H9 (cell line): ENCODE results near the gene AKNA. TPM values are rescaled to one million over a fixed set of nuclear protein-coding genes. Genes with fewer than 3 reads are reported as not detected.
A peak's percentile ranks its signal among the peaks of the same experiment; 100 is the strongest.

Experiments
- DNase-seq: peaks from one replicate; pipeline ENCODE4 v3.0.0-alpha.2; 2017
- H2AFZ ChIP-seq: one replicate; pipeline ENCODE4 v1.6.1; 2013; ENCODE audit warnings: mild to moderate bottlenecking, low read length, control low read depth, moderate library complexity
- H2AK5ac ChIP-seq: 2 replicates; pipeline ENCODE4 v1.6.1; 2013; ENCODE audit warnings: low read length, control low read depth, mixed read lengths; ENCODE audit not compliant: insufficient read length
- H2BK120ac ChIP-seq: one replicate; pipeline ENCODE4 v1.6.1; 2013; ENCODE audit warnings: low read depth, mild to moderate bottlenecking, low read length, control low read depth, inconsistent platforms; ENCODE audit not compliant: poor library complexity, severe bottlenecking
- H2BK12ac ChIP-seq: 2 replicates; pipeline ENCODE4 v1.6.1; 2013; ENCODE audit warnings: low read length, control low read depth, mixed read lengths, low read depth; ENCODE audit not compliant: insufficient read length
- H2BK15ac ChIP-seq: 2 replicates; pipeline ENCODE4 v1.6.1; 2013; ENCODE audit warnings: low read depth, low read length, control low read depth
- H2BK20ac ChIP-seq: one replicate; pipeline ENCODE4 v1.6.1; 2013; ENCODE audit warnings: low read depth, mild to moderate bottlenecking, low read length, control low read depth, inconsistent platforms; ENCODE audit not compliant: poor library complexity, severe bottlenecking
- H2BK5ac ChIP-seq: 2 replicates; pipeline ENCODE4 v1.6.1; 2013; ENCODE audit warnings: low read length, control low read depth, mixed read lengths; ENCODE audit not compliant: insufficient read length
- H3K14ac ChIP-seq: 2 replicates; pipeline ENCODE4 v1.6.1; 2013; ENCODE audit warnings: low read length, control low read depth; ENCODE audit not compliant: insufficient read depth
- H3K18ac ChIP-seq: 2 replicates; pipeline ENCODE4 v1.6.1; 2013; ENCODE audit warnings: low read depth, mild to moderate bottlenecking, mixed read lengths, low read length, control low read depth; ENCODE audit not compliant: insufficient read length
- H3K23ac ChIP-seq: 2 replicates; pipeline ENCODE4 v1.6.1; 2013; ENCODE audit warnings: low read length, control low read depth, mixed read lengths, low read depth; ENCODE audit not compliant: insufficient read length
- H3K23me2 ChIP-seq: 2 replicates; pipeline ENCODE4 v1.6.1; 2013; ENCODE audit warnings: low read depth, mild to moderate bottlenecking, mixed read lengths, low read length, control low read depth; ENCODE audit not compliant: insufficient read length, poor library complexity, severe bottlenecking
- H3K27ac ChIP-seq: 2 replicates; pipeline ENCODE4 v1.5.1; 2013; ENCODE audit warnings: low read length, control low read depth, mixed read lengths, low read depth; ENCODE audit not compliant: insufficient read length
- H3K27me3 ChIP-seq: 2 replicates; pipeline ENCODE4 v1.6.1; 2013; ENCODE audit warnings: low read length, control low read depth, inconsistent platforms; ENCODE audit not compliant: insufficient read depth
- H3K4ac ChIP-seq: 2 replicates; pipeline ENCODE4 v1.6.1; 2013; ENCODE audit warnings: low read depth, mild to moderate bottlenecking, control low read depth, inconsistent platforms, low read length, moderate library complexity
- H3K4me1 ChIP-seq: 2 replicates; pipeline ENCODE4 v1.6.1; 2013; ENCODE audit warnings: low read length, control low read depth, inconsistent platforms; ENCODE audit not compliant: insufficient read depth
- H3K4me2 ChIP-seq: 2 replicates; pipeline ENCODE4 v1.6.1; 2013; ENCODE audit warnings: low read length, control low read depth, mixed read lengths; ENCODE audit not compliant: insufficient read length, insufficient read depth
- H3K56ac ChIP-seq: 2 replicates; pipeline ENCODE4 v1.6.1; 2013; ENCODE audit warnings: low read depth, mild to moderate bottlenecking, mixed read lengths, low read length, control low read depth; ENCODE audit not compliant: insufficient read length
- H3K79me1 ChIP-seq: 2 replicates; pipeline ENCODE4 v1.6.1; 2013; ENCODE audit warnings: low read depth, mild to moderate bottlenecking, moderate library complexity, low read length, control low read depth, inconsistent platforms; ENCODE audit not compliant: insufficient read depth, poor library complexity, severe bottlenecking
- H3K79me2 ChIP-seq: 2 replicates; pipeline ENCODE4 v1.6.1; 2013; ENCODE audit warnings: low read length, control low read depth, inconsistent platforms; ENCODE audit not compliant: insufficient read depth
- H3K9ac ChIP-seq: 2 replicates; pipeline ENCODE4 v1.6.1; 2013; ENCODE audit warnings: low read length, control low read depth, mixed read lengths; ENCODE audit not compliant: insufficient read length; ENCODE audit errors: extremely low read depth
- H3K9me3 ChIP-seq: one replicate; pipeline ENCODE4 v1.6.1; 2013; ENCODE audit warnings: low read depth, low read length, inconsistent platforms; ENCODE audit not compliant: control insufficient read depth
- H3T11ph ChIP-seq: one replicate; pipeline ENCODE4 v1.6.1; 2013; ENCODE audit warnings: mild to moderate bottlenecking, low read length, control low read depth, inconsistent platforms
- H4K20me1 ChIP-seq: one replicate; pipeline ENCODE4 v1.6.1; 2013; ENCODE audit not compliant: control insufficient read depth, insufficient read length, insufficient read depth
- H4K5ac ChIP-seq: 2 replicates; pipeline ENCODE4 v1.6.1; 2013; ENCODE audit warnings: low read depth, mild to moderate bottlenecking, mixed read lengths, low read length, control low read depth; ENCODE audit not compliant: insufficient read length
- H4K8ac ChIP-seq: replicated peaks from 2 replicates; pipeline ENCODE4 v1.6.1; 2013; ENCODE audit warnings: low read length, control low read depth, mixed read lengths, low read depth; ENCODE audit not compliant: insufficient read length
- H4K91ac ChIP-seq: 2 replicates; pipeline ENCODE4 v1.6.1; 2013; ENCODE audit warnings: low read depth, mild to moderate bottlenecking, moderate library complexity, mixed read lengths, low read length, control low read depth; ENCODE audit not compliant: insufficient read length
- H3K27ac Mint-ChIP-seq, 3 experiments: 2 replicates in 2 of 3; 3 replicates in 1 of 3; pipeline ENCODE4 v1.8.0; 2020 to 2021; ENCODE audit warnings: mixed read lengths in 3 of 3, mild to moderate bottlenecking in 1 of 3, moderate library complexity in 1 of 3
- H3K27me3 Mint-ChIP-seq: 2 replicates; pipeline ENCODE4 v1.8.0; 2021; ENCODE audit warnings: low read depth, mild to moderate bottlenecking, moderate library complexity, mixed read lengths
- H3K36me3 Mint-ChIP-seq, 3 experiments: 2 replicates in 2 of 3; 3 replicates in 1 of 3; pipeline ENCODE4 v1.8.0; 2020 to 2021; ENCODE audit warnings: low read depth in 3 of 3, mixed read lengths in 3 of 3; ENCODE audit not compliant: insufficient read depth in 1 of 3
- H3K4me1 Mint-ChIP-seq, 2 experiments: 2 replicates each; pipeline ENCODE4 v1.8.0; 2020; ENCODE audit warnings: mixed read lengths in 2 of 2
- H3K4me3 Mint-ChIP-seq, 2 experiments: 2 replicates in 1 of 2; 3 replicates in 1 of 2; pipeline ENCODE4 v1.8.0; 2020 to 2021; ENCODE audit warnings: mild to moderate bottlenecking in 2 of 2, mixed read lengths in 2 of 2, moderate library complexity in 1 of 2
- H3K9me3 Mint-ChIP-seq, 2 experiments: 2 replicates in 1 of 2; 3 replicates in 1 of 2; pipeline ENCODE4 v1.8.0; 2020; ENCODE audit warnings: mild to moderate bottlenecking in 2 of 2, mixed read lengths in 2 of 2, moderate library complexity in 1 of 2
- WGBS: extraction: QIAGEN DNeasy Blood & Tissue Kit; methylation state at CpG from one replicate; pipeline ENCODE4 v1.1.7; 2013; ENCODE audit warnings: missing lambda C conversion rate, low lambda C conversion rate, mixed read lengths; ENCODE audit not compliant: insufficient read length; ENCODE audit errors: extremely low coverage; 5-methylcytosine and 5-hydroxymethylcytosine counted together
- total RNA-seq: library from RNA; stranded (reverse); gene quantifications from 2 replicates; pipeline ENCODE4 v1.2.1, GENCODE V29; 2021
- TF ChIP-seq, protein P1 (sequence below): fragments of 200-600 bp; sonication (generic); conservative IDR thresholded peaks from 3 replicates; pipeline ENCODE4 v1.8.0; 2021; ENCODE audit warnings: antibody characterized with exemption, mild to moderate bottlenecking

AKNA gene
- total RNA-seq, 1 experiment from 2014 or later, result 19.7 TPM

DNA sequence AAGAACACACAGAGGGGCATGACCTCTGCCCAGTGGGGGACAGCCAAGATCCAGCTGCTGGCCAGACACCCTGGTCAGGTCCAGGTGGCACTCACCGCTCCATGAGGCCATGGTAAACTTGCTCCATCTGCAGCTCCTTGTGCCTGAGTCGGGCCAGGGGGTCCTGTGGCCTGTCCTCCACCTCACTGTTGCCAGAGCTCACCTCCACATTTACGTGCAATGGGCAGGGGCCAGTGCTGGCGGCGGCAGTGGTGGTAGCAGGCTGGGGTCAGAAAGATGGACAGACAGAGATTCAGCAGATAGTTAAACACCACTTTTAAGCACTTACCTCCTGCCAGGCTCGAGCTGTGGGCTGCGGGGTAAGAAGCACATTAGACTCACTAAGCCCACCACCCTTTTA lies 28.0 kb downstream of the AKNA start:
- Histone ChIP-seq H4K91ac (no peak overlapping the region), H3K56ac (no peak overlapping the region), H3K4me2 (no peak overlapping the region), H4K8ac (no peak overlapping the region), H4K20me1 (peaks cover 2% of the 10 kb centered on the region), H3K23ac (no peak overlapping the region), H2AK5ac (no peak overlapping the region), H2AFZ (no peak overlapping the region), H3K18ac (no peak overlapping the region), H2BK120ac (no peak overlapping the region), H3K9me3 (no peaks in the 10 kb centered on the region), H2BK12ac (no peak overlapping the region), H3T11ph (no peak overlapping the region), H2BK20ac (no peak overlapping the region), H3K27ac (no peak overlapping the region), H2BK15ac (no peak overlapping the region), H3K4me1 (no peaks in the 10 kb centered on the region), H3K9ac (no peak overlapping the region), H4K5ac (no peak overlapping the region), H2BK5ac (no peak overlapping the region), H3K79me2 (no peaks in the 10 kb centered on the region), H3K4ac (no peak overlapping the region), H3K27me3 (no peaks in the 10 kb centered on the region), H3K14ac (no peak overlapping the region), H3K23me2 (no peaks in the 10 kb centered on the region), H3K79me1 (no peaks in the 10 kb centered on the region)
- H3K4me3 Mint-ChIP-seq, result no peak overlapping the region
- TF ChIP-seq, protein P1, sequence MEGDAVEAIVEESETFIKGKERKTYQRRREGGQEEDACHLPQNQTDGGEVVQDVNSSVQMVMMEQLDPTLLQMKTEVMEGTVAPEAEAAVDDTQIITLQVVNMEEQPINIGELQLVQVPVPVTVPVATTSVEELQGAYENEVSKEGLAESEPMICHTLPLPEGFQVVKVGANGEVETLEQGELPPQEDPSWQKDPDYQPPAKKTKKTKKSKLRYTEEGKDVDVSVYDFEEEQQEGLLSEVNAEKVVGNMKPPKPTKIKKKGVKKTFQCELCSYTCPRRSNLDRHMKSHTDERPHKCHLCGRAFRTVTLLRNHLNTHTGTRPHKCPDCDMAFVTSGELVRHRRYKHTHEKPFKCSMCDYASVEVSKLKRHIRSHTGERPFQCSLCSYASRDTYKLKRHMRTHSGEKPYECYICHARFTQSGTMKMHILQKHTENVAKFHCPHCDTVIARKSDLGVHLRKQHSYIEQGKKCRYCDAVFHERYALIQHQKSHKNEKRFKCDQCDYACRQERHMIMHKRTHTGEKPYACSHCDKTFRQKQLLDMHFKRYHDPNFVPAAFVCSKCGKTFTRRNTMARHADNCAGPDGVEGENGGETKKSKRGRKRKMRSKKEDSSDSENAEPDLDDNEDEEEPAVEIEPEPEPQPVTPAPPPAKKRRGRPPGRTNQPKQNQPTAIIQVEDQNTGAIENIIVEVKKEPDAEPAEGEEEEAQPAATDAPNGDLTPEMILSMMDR, result no peak
- no peaks in the 10 kb centered on the region for H3K27me3 Mint-ChIP-seq
- H3K4me1 Mint-ChIP-seq, result no peaks in the 10 kb centered on the region
- H3K27ac Mint-ChIP-seq, result 0 out of 7 replicates have a peak overlapping the region, but pooled peaks of 1 of the 3 experiments have one; percentile 8
- no peak for DNase-seq
- no peaks in the 10 kb centered on the region for H3K9me3 Mint-ChIP-seq
- peaks cover 44 to 73% (median 71%) of the 10 kb centered on the region in 3 experiments for H3K36me3 Mint-ChIP-seq
- WGBS, result no CpG with 5 or more reads among the region's 7 CpGs
